HG03571 (cell line): Measurements from ENCODE around the gene PSMD2.

Source experiments
- ATAC-seq: cut with Tn5 transposase; IDR thresholded peaks from one replicate; pipeline ENCODE4 v1.9.1; 2021; ENCODE audit not compliant: unreplicated experiment

PSMD2 gene

GRCh38 chr3:184354121-184354728, 55.2 kb downstream of the PSMD2 start:
- no peak for ATAC-seq

DNA sequence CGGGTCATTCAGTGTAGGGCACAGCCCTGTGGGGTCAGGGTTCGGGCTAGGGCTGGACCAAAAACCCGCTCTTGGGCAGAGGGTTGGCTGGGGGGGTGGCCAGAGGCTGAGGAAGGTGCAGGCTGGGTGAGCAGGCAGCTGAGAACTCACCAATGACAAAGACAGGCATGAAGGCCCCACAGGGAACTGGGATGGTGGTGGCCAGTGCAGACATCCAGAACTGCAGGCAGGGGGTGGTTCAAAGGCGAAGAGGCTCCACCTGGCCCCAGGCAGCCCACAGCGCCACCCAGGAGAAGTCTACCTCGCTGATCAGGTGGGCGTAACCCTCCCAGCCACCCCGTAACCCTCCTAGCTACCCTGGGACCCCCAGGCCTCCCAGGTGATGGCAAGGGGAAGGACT, 55.7 kb downstream of the PSMD2 start:
- ATAC-seq: no peak

GRCh38 chr3:184355261-184356040, 56.4 kb downstream of the PSMD2 start:
- no peak for ATAC-seq

- no peak for ATAC-seq
Measured at GRCh38 chr3:184357248-184358123, 58.4 kb downstream of the PSMD2 start.

DNA sequence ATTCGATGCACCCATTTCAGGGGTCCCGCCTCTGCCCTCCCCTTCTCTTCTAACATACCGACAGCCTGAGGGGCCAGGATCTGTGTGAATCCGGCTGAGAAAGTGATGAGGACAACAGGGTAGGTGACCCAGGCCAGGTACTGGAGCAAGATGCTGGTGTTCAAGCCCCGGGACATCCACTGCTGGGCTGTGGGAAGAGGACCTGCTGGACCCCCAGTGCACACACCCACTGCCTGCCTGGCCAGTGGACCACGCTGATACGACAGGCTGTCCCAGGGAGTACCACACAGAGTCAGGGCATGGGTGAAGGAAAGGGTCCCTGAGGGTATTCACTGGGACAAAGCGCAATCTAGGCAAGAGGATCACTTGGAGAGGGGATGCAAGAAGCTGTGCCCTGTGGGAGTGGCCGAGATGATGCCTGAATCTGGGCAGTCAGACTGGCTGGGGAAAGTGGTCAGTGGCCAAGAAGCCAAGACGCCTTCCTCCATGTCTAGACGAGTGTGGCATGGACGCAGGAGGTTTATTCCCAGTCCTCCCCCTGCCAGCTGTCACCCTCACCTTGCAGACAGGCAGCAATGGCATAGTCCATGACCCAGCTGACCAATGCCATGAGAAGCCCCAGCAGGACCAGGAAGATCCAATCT, 59.2 kb downstream of the PSMD2 start:
- ATAC-seq: no peak
